Neural crest cell (in vitro differentiated cells): ENCODE data around the gene GALNS. TPM values are rescaled to one million over a fixed set of nuclear protein-coding genes. Genes with fewer than 3 reads are reported as not detected.

Source experiments
- DNase-seq: peaks from one replicate; pipeline ENCODE4 v3.0.0; 2021; ENCODE audit warnings: low read depth, mixed read lengths, low spot score
- H3K27ac Mint-ChIP-seq: one replicate; pipeline ENCODE4 v1.8.0; 2021; ENCODE audit warnings: mild to moderate bottlenecking, mixed read lengths; ENCODE audit not compliant: unreplicated experiment
- H3K27me3 Mint-ChIP-seq: 2 replicates; pipeline ENCODE4 v1.8.0; 2021; ENCODE audit warnings: low read depth, mild to moderate bottlenecking, mixed read lengths
- H3K36me3 Mint-ChIP-seq: 2 replicates; pipeline ENCODE4 v1.8.0; 2021; ENCODE audit warnings: low read depth, mild to moderate bottlenecking, mixed read lengths
- H3K4me1 Mint-ChIP-seq: 2 replicates; pipeline ENCODE4 v1.8.0; 2021; ENCODE audit warnings: mixed read lengths
- H3K4me3 Mint-ChIP-seq: one replicate; pipeline ENCODE4 v1.8.0; 2021; ENCODE audit warnings: mild to moderate bottlenecking, mixed read lengths
- H3K9me3 Mint-ChIP-seq: 2 replicates; pipeline ENCODE4 v1.8.0; 2021; ENCODE audit warnings: mixed read lengths
- CTCF ChIP-seq: fragments of 200-600 bp; sonication (generic); conservative IDR thresholded peaks from 2 replicates; pipeline ENCODE4 v1.5.0; 2021; ENCODE audit warnings: antibody characterized with exemption, mild to moderate bottlenecking
- total RNA-seq: library from RNA; stranded (reverse); gene quantifications from 2 replicates; pipeline ENCODE4 v1.2.1, GENCODE V29; 2021

GALNS gene
- total RNA-seq, 1 donor from 2014 or later: 19.7 TPM

DNA sequence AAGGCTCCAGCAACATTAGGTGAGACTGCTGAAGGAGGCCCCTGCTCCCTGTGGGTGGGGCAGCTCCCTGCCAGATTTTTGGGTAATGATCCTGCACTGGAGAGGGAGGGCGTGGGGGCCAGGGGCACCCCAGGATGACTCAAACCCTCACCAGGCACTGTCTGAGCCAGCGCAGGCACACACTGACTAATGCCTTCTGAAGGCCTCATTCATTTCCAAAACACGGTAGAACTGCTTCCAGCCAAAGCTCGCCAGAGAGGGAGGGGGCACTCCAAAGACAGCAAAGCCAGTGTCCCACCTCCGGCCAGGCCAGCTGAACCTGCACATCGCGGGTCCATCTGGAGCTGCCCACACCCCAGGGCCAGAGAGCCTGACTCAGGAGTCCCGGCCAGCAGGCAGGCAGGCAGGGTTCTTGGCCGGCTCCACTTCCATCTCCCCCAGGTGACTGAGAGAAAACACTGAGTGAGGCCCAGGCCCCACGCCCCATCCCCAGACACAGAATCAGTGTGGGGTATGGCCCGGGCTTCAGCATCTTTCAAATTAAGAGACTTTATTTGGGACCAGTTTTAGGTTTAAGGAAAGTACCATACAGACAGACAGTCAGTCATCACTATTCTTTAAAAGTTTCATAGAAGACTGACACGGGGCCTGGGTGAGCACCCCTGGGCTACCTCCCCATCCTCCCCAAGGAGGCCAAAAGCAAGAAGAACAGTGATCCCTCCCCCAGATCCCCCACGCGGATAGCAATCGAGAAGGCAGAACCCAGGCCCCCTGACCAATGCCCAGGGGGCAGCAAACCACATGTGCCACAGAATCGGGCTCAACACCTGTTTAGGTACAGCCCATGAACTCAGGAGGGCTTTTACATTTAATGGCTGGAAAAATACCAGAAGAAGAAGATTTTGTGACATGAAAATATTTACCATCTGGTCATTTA, 74.0 kb downstream of the GALNS start:
- no peak for DNase-seq
- no peak overlapping the region for H3K27ac Mint-ChIP-seq
- peak overlapping the region; percentile 74 for H3K4me3 Mint-ChIP-seq
- H3K27me3 Mint-ChIP-seq: peaks cover 33% of the 10 kb centered on the region
- no peaks in the 10 kb centered on the region for H3K36me3 Mint-ChIP-seq
- no peak for TF ChIP-seq CTCF
- H3K4me1 Mint-ChIP-seq: peaks cover 9% of the 10 kb centered on the region
- H3K9me3 Mint-ChIP-seq: no peaks in the 10 kb centered on the region

GRCh38 chr16:88781140-88782077, 75.3 kb downstream of the GALNS start:
- H3K27me3 Mint-ChIP-seq: peaks cover 28% of the 10 kb centered on the region
- H3K9me3 Mint-ChIP-seq: no peaks in the 10 kb centered on the region
- no peak for DNase-seq
- peak overlapping the region; percentile 12 for H3K27ac Mint-ChIP-seq
- H3K36me3 Mint-ChIP-seq: no peaks in the 10 kb centered on the region
- peaks cover 9% of the 10 kb centered on the region for H3K4me1 Mint-ChIP-seq
- H3K4me3 Mint-ChIP-seq: no peak overlapping the region
- TF ChIP-seq CTCF: no peak

DNA sequence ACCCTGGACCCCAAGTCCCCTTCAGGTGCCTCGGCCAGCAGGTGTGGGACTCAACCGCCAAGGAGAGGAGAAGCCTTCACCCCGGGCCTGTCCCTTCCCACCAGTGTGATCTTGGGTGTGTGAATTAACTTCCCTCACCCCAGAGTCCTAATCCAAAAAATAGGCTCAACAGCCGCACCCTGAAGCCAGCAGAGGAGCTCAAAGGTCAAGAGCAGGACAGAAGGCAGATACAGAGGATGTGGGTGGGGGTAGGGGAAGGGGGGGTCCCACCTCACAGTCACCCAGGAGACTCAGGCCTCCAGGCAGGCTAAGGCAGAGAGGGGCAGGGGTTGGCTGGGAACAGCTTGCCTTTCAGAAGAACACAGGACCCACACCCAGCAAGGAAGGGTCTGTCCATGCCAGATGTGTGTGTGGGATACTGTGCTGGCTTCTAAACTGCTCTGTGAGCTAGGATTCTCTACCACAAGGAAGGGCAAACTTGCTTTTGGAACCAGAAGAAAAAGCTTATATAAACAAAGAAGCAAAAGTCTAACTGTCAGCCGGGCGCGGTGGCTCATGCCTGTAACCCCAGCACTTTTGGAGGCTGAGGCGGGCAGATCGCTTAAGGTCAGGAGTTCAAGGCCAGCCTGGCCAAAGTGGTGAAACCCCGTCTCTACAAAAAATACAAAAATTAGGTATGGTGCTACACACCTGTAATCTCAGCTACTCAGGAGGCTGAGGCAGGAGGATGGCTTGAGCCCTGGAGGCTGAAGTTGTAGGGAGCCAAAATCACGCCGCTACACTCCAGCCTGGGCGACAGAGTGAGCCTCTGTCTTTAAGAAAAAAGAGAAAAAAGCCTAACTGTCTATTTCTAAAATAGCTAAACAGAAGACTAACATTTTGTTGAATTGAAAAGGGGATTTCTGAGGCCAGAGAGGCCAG, 76.3 kb downstream of the GALNS start:
- H3K36me3 Mint-ChIP-seq: no peaks in the 10 kb centered on the region
- H3K27ac Mint-ChIP-seq: peak overlapping the region; percentile 57
- no peak for TF ChIP-seq CTCF

GRCh38 chr16:88779406-88780141, 77.2 kb downstream of the GALNS start:
- Mint-ChIP-seq H3K36me3 (no peaks in the 10 kb centered on the region), H3K4me3 (no peak overlapping the region), H3K27ac (no peak overlapping the region), H3K27me3 (peaks cover 24% of the 10 kb centered on the region), H3K4me1 (peaks cover 9% of the 10 kb centered on the region), H3K9me3 (no peaks in the 10 kb centered on the region)
- no peak for DNase-seq
- no peak for TF ChIP-seq CTCF

More for the DNA sequence above, 76.3 kb downstream of the GALNS start:
- no peak for DNase-seq
- Mint-ChIP-seq H3K4me1 (peaks cover 9% of the 10 kb centered on the region), H3K9me3 (no peaks in the 10 kb centered on the region), H3K4me3 (no peak overlapping the region), H3K27me3 (peaks cover 24% of the 10 kb centered on the region)
